Caco-2 (cell line): ENCODE results near the gene ATXN7L1. TPM values are rescaled to one million over a fixed set of nuclear protein-coding genes. Genes with fewer than 3 reads are reported as not detected.

Experiments
- BruUV-seq: library from RNA; stranded (reverse); fragments of 400-500 nt; replicated peaks from 2 replicates; lab custom pipeline; 2021; lab: Mats Ljungman, UMichigan
- CTCF ChIA-PET: fragments of 300-600 bp; sonication (Branson Sonifier 250); formaldehyde crosslinking; loops from one replicate; lab custom pipeline; 2022; ENCODE audit warnings: antibody characterized with exemption; lab: Charles Lee
- POLR2A ChIA-PET: fragments of 300-600 bp; sonication (Branson Sonifier 250); formaldehyde crosslinking; loops from one replicate; lab custom pipeline; 2022; ENCODE audit warnings: antibody characterized with exemption; lab: Charles Lee
- DNase-seq, 2 experiments: peaks; one replicate each; pipeline versions ENCODE4 v3.0.0 to v3.0.0-alpha.2; 2020 to 2022
- H3K27me3 ChIP-seq: replicated peaks from 2 replicates; pipeline ENCODE4 v1.6.0; 2011; ENCODE audit warnings: low read length; ENCODE audit not compliant: control insufficient read depth, insufficient read depth
- H3K36me3 ChIP-seq: 2 replicates; pipeline ENCODE4 v1.5.1; 2011; ENCODE audit warnings: low read length; ENCODE audit not compliant: control insufficient read depth, insufficient read depth
- H3K4me1 ChIP-seq: fragments of 250-450 bp; sonication (Bioruptor Pico); 2 replicates; pipeline ENCODE4 v1.5.1; 2020; ENCODE audit warnings: mild to moderate bottlenecking
- H3K4me3 ChIP-seq: 2 replicates; pipeline ENCODE4 v1.5.1; 2011; ENCODE audit warnings: low read depth, mild to moderate bottlenecking, control low read depth, low read length
- H3K9me3 ChIP-seq: fragments of 250-450 bp; sonication (Bioruptor Pico); 2 replicates; pipeline ENCODE4 v1.5.1; 2020; ENCODE audit warnings: mild to moderate bottlenecking, moderate library complexity
- H3K27ac Mint-ChIP-seq: one replicate; pipeline ENCODE4 v1.8.0; 2022; ENCODE audit warnings: mixed read lengths; ENCODE audit not compliant: unreplicated experiment
- H3K27me3 Mint-ChIP-seq: one replicate; pipeline ENCODE4 v1.8.0; 2022; ENCODE audit warnings: mixed read lengths; ENCODE audit not compliant: insufficient read depth, unreplicated experiment
- H3K36me3 Mint-ChIP-seq: one replicate; pipeline ENCODE4 v1.8.0; 2022; ENCODE audit warnings: mild to moderate bottlenecking, mixed read lengths; ENCODE audit not compliant: insufficient read depth, unreplicated experiment
- H3K4me1 Mint-ChIP-seq: one replicate; pipeline ENCODE4 v1.8.0; 2022; ENCODE audit warnings: low read depth, mixed read lengths; ENCODE audit not compliant: unreplicated experiment
- H3K4me3 Mint-ChIP-seq: one replicate; pipeline ENCODE4 v1.8.0; 2022; ENCODE audit warnings: mild to moderate bottlenecking, moderate library complexity, mixed read lengths; ENCODE audit not compliant: unreplicated experiment
- H3K9me3 Mint-ChIP-seq: one replicate; pipeline ENCODE4 v1.8.0; 2022; ENCODE audit warnings: mixed read lengths; ENCODE audit not compliant: unreplicated experiment
- CTCF ChIP-seq, 2 experiments: fragments of 200-600 bp in 1 of 2; IDR thresholded peaks; 1 replicate in 1 of 2; 2 replicates in 1 of 2; pipeline versions ENCODE4 v1.5.1 to v1.8.0; 2011 to 2022; ENCODE audit warnings: antibody characterized with exemption in 1 of 2, control low read depth in 1 of 2, inconsistent platforms in 1 of 2, low read depth in 1 of 2, low read length in 1 of 2, mild to moderate bottlenecking in 1 of 2, moderate library complexity in 1 of 2; ENCODE audit not compliant: insufficient read depth in 1 of 2, severe bottlenecking in 1 of 2, unreplicated experiment in 1 of 2
- intact Hi-C: fragments of 100-400 bp; cut with micrococcal nuclease; formaldehyde crosslinking; loops from one replicate; pipeline ENCODE4 v1.10.0; 2022; ENCODE audit not compliant: unreplicated experiment
- total RNA-seq: library from RNA; stranded (reverse); gene quantifications from 2 replicates; pipeline ENCODE4 v1.2.3, GENCODE V29; 2022

Gene ATXN7L1
- total RNA-seq, 1 experiment from 2014 or later = 14.1 TPM

GRCh38 chr7:105618016-105618296 is 258.4 kb downstream of the ATXN7L1 start:
- no peak for TF ChIP-seq CTCF (IDR thresholded peaks at IDR 0.05; ENCODE audit: insufficient read depth in 1 of 2, low read depth in 1 of 2, low read length in 1 of 2, severe bottlenecking in 1 of 2, unreplicated experiment in 1 of 2)
- no peaks in the 10 kb centered on the region for H3K27me3 Mint-ChIP-seq
- Histone ChIP-seq H3K9me3 (no peaks in the 10 kb centered on the region), H3K4me3 (no peak overlapping the region), H3K36me3 (no peaks in the 10 kb centered on the region), H3K4me1 (no peaks in the 10 kb centered on the region), H3K27me3 (no peaks in the 10 kb centered on the region)
- peaks cover 4% of the 10 kb centered on the region for H3K36me3 Mint-ChIP-seq
- no peak overlapping the region for H3K27ac Mint-ChIP-seq
- BruUV-seq = no TSS peak
- no peaks in the 10 kb centered on the region for H3K4me1 Mint-ChIP-seq
- H3K9me3 Mint-ChIP-seq = no peaks in the 10 kb centered on the region
- no peak overlapping the region for H3K4me3 Mint-ChIP-seq
- peak in 1 of 2 experiments; percentile 11 for DNase-seq
- ChIA-PET CTCF (no interaction called here), POLR2A (no interaction called here)
- intact Hi-C loops = no loop called here

- ChIA-PET POLR2A (no interaction called here), CTCF (no interaction called here)
- no TSS peak for BruUV-seq
- Mint-ChIP-seq H3K27ac (no peak overlapping the region), H3K36me3 (peaks cover 4% of the 10 kb centered on the region), H3K27me3 (no peaks in the 10 kb centered on the region), H3K4me1 (no peaks in the 10 kb centered on the region), H3K9me3 (no peaks in the 10 kb centered on the region), H3K4me3 (no peak overlapping the region)
- Histone ChIP-seq H3K4me3 (no peak overlapping the region), H3K36me3 (no peaks in the 10 kb centered on the region), H3K4me1 (no peaks in the 10 kb centered on the region), H3K9me3 (no peaks in the 10 kb centered on the region), H3K27me3 (no peaks in the 10 kb centered on the region)
- TF ChIP-seq CTCF (IDR thresholded peaks at IDR 0.05; ENCODE audit: insufficient read depth in 1 of 2, low read depth in 1 of 2, low read length in 1 of 2, severe bottlenecking in 1 of 2, unreplicated experiment in 1 of 2) = no peak
- peak in 1 of 2 experiments; percentile 17 for DNase-seq
- intact Hi-C loops = no loop called here
Observed at GRCh38 chr7:105617280-105618015, 259.0 kb downstream of the ATXN7L1 start.

DNA sequence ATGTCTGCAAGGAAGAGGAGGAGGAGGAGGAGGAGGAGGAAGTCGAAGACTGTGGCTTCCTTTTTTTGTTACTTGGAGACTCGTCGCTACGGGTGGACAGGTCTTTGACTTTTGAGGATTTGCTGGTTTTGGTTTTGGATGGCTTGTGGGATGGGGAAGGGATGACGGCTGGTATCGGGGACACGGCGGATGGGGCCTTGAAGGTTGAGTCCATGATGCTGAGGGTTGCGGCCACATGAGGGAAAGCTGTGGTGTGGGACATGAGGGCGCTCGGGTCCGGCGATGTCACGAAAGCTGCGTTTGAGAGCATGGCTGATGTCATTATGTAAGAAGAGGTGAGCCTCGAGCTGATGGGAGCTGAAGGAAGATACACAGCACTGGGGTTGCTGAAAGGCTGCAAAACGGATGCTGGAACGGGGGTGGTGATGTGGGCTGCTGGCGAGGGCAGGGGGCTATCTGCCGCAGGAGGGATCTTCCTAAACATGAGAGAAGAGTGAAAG is 262.0 kb downstream of the ATXN7L1 start:
- no peaks in the 10 kb centered on the region for H3K27me3 ChIP-seq
- H3K4me3 ChIP-seq = no peak overlapping the region
- Mint-ChIP-seq H3K27ac (no peak overlapping the region), H3K4me3 (no peak overlapping the region), H3K27me3 (no peaks in the 10 kb centered on the region), H3K36me3 (peaks cover 4% of the 10 kb centered on the region), H3K9me3 (no peaks in the 10 kb centered on the region), H3K4me1 (no peaks in the 10 kb centered on the region)
- H3K4me1 ChIP-seq = no peaks in the 10 kb centered on the region
- peak in 1 of 2 experiments; percentile 16 for DNase-seq
- ChIA-PET CTCF (no interaction called here), POLR2A (no interaction called here)
- no TSS peak for BruUV-seq
- TF ChIP-seq CTCF (IDR thresholded peaks at IDR 0.05; ENCODE audit: insufficient read depth in 1 of 2, low read depth in 1 of 2, low read length in 1 of 2, severe bottlenecking in 1 of 2, unreplicated experiment in 1 of 2) = no peak
- no peaks in the 10 kb centered on the region for H3K36me3 ChIP-seq
- intact Hi-C loops = no loop called here
- no peaks in the 10 kb centered on the region for H3K9me3 ChIP-seq
